ENCODE measurements around the gene CCDC142. TPM values are rescaled to one million over a fixed set of nuclear protein-coding genes. Genes with fewer than 3 reads are reported as not detected.

Gene CCDC142
- polyA plus RNA-seq, 3 donors = 10.2 to 18.6 (median 17.1) TPM

DNA sequence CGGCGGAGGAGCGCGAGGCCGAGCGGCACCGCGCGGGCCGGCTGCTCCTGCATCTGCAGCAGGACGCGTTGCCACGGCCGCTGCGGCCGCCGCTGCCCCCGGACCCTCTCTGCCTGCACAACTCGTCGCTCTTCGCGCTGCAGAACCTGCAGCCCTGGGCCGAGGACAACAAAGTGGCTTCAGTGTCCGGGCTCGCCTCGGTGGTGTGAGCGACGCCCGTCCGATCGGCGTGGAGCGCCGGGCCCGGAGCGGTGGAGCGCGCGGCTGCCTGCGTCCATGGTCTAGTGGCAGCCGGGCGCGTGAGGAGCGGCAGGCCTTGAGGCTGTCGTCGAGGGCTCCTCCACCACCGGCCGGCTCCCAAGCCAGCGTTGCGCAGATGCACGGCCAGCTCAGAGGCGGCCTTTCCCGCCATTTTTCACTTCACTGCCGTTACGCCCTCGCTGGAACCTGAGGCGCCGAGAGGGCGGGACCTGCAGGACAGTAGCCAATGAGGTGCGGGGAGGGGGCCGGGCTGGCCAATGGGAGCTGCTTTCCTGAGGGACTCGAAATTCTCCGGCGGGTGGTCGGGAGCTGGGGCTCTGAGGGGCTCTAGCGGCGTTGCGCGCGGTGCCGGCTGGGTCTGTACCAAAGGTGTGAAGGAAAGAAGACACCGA is 33.3 kb upstream of the CCDC142 start:
- no peak for DNase-seq

DNA sequence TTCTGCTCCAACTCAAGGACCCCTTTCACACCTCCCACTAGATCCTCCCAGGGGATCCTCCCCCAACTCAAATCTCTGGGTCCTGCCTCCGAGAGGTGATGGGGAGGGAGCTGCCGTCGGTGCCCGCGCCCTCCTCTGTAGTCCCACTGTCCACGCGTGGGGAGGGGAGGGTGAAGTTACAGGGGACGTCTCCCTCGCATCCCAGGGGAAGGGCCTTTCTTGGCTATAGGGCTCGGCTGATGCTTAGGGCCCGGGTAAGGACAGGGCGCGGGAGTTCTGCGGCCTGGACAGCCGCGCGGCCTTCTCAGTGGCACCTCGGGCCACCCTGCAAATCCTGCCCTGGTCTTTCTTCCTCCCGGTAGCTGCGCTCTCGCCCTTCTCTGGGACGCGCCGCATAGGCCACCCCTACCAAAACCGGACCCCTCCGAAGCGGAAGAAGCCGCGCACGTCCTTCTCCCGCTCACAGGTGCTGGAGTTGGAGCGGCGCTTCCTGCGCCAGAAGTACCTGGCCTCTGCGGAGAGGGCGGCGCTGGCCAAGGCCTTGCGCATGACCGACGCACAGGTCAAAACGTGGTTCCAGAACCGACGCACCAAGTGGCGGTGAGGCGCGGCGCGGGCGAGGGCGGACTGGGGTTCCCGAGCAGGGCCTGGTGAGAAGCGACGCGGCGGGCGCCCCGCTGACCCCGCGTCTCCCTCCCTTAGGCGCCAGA is 32.6 kb upstream of the CCDC142 start:
- no peak for DNase-seq

DNA sequence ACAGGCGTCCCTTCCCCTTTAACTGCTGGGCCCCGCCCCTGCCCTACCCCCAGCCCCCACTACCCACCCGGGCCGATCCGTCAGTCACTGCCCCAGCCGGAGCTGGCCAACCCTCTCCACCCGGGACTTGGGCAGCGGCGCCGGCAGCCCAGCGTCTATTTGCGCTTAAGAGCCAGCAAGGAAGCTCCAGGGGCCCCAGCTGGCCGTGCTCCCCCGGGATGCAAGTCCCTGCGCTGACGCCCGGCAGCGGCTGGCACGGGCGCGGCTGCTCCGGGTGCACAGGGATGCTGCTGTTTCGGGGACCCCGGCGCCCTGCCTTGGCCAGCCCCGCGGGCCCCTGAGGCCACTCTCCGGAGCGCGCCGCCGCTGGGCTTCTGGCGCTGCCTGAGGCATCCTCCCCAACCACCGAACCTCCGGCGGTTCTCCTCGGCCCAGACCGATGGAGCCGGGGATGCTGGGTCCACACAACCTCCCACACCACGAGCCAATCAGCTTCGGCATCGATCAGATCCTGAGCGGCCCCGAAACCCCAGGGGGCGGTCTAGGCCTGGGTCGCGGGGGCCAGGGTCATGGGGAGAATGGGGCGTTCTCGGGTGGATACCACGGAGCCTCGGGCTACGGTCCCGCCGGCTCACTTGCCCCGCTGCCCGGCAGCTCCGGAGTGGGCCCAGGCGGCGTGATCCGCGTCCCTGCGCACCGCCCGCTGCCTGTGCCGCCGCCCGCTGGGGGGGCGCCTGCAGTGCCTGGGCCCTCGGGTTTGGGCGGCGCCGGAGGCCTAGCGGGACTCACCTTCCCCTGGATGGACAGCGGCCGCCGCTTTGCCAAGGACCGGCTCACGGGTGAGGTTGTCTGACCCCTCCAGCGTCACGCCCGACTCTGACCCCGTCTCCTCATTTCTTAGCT is 31.8 kb upstream of the CCDC142 start, which contains the start of gene TLX2:
Gene TLX2, plus strand, starts transcription at position 83 of the 903 bp plus-strand sequence. Its CDS starts 357 bp downstream, at position 440.
- no peak for DNase-seq

DNA sequence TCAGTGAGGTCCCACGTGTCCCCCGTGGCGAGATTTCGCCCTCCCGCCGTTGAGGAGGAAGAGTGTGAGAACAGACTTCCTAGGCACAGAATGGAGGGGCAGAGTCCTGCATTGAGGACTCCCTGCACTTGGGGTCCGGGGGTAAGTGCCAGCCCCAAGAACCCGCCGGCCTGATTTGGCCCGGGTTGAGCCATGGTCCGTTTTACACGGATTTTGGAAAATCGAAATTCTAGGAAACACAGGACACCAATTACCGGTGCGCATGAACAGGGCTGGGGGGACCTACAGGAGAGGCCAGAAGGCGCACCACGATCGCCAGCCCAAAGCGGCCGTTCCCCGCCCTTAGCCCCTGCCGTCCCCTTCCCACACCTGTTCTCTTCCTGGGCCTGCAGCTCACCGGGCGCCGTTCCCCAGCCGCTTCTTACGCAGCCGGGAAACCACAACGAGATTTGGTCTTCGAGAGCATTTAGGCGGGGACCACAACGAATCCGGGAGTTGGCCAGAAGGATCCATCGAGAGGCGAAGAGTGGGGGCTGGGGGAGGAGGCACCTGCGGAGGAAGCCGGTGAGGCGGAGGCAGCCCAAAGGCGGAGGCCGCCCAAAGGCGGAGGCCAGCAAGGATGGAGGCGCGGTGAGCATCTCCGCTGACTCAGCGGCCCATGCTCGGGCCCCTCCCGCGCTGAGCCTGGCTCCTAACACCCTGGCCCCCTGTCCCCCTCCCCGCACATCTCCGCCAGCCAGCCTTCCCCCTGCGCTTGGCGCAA is 31.0 kb upstream of the CCDC142 start:
- DNase-seq = no peak

DNA sequence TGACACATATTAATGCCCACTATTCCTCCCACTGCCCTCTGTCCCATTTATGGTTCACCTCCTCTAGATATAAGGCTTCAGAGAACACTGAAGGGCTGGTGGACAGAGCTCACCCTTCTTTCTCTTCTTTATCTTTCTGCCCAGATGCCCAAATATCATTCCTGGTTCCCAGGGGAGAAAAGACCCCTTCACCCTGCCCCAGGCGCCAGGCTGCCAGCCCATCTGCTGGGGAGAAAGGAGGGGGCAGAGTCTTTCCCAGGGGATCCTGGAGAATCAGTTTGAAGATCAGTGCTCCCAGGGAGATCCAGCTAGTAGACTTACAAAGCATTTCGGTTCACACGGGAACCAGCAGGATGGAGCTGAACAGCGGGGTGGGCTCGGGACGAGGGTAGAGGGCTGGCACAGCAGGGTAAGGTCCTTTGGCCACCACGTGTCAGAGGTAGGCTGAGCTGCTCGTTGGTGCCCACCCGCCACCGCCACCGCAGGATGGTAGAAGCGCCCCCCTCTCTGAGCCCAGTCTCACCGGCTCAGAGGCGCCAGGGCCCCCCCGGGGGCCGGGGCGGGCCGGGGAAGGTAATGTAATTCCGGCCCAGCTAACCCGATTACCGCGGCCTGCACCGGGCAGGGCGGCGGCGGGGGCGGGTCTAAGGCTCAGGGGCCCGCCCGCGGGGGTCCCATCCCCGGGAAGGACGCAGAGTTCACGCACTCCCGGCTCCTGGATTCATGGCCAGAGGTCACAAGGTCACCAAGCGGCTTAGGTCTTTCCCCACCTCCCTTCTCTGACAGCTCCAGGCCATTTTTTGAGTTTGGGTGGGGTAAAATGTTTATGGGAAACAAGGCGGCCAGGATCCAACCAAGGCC is 30.2 kb upstream of the CCDC142 start:
- no peak for DNase-seq

DNA sequence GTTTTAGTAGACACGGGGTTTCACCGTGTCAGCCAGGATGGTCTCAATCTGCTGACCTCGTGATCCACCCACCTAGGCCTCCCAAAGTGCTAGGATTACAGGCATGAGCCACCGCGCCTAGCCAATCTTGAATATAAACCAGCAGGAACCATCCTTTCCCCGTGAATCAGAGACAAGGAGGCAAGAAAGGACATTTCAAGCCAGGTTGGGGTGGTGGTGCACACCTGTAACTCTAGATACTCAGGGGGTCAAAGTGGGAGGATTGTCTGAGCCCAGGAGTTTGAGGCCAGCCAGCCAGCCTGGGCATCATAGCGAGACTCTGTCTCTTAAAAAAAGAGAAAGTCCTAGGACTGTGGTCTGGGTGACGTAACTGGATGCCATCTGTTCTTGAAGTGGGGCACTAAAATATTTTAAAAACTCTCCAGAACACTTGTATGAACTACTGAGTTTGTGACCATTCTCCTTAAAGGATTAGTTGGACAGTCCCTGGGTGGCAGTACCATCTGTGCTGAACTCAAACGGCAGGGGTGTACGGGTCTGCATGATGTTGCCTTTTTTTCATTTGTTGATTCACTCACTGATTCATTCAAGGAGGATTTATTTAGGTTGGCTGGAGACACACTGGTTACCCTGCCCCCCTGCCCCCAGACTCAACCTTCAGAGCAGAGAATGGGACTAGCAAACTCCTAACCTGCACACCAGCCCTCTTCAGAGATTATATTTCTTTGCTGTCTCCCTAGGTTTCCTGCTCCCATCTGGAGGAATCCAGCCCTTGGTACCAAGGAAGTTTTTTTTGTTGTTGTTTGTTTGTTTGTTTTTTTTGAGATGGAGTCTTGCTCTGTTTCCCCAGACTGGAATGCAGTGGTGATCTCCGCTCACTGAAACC is 28.5 kb upstream of the CCDC142 start:
- DNase-seq = no peak

DNA sequence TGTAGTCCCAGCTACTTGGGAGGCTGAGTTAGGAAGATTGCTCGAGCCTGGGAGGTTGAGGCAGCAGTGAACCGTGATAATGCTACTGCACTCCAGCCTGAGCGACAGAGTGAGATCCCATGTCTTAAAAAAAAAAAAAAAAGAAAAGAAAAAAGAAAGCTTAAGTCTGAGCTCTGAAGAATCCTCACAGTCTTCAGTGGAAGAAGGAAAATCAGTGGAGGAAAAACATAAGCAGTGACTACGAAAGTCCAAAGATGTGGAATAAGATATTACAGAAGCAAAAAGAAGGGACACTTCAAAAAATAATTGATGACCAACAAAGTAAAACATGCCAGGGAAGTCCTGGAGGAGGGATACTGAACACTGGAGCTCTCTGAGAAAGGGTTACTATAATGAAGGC is 27.5 kb upstream of the CCDC142 start:
- no peak for DNase-seq

DNA sequence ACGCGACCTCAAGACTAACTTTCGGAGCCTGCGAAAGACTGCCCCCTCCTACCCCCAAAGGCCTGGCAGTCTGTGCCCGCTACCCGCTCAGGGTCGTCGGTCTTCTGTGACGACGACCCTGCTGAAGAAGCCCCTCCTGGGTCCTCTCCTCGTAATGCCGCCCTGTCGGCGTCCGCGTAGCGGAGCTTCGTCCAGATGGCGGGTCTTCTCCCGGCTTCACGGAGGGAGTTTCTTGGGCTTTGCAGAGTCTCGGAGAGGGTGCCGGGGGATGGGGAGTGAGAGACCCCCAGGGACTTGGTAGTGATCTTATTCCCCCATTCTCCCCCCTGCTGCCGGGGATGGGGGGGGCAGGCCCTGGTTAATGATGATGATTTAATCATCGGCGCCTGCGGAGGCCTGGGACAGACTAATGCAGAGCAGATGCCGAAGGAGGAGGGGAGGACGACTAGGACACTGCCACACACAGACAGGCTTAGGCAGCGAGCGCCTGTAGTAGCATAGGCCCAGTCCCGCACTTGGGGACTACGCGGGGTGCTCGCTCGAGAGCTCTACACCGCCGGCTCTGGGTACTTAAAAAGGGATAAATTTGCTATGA is 25.2 kb upstream of the CCDC142 start:
- no peak for DNase-seq

DNA sequence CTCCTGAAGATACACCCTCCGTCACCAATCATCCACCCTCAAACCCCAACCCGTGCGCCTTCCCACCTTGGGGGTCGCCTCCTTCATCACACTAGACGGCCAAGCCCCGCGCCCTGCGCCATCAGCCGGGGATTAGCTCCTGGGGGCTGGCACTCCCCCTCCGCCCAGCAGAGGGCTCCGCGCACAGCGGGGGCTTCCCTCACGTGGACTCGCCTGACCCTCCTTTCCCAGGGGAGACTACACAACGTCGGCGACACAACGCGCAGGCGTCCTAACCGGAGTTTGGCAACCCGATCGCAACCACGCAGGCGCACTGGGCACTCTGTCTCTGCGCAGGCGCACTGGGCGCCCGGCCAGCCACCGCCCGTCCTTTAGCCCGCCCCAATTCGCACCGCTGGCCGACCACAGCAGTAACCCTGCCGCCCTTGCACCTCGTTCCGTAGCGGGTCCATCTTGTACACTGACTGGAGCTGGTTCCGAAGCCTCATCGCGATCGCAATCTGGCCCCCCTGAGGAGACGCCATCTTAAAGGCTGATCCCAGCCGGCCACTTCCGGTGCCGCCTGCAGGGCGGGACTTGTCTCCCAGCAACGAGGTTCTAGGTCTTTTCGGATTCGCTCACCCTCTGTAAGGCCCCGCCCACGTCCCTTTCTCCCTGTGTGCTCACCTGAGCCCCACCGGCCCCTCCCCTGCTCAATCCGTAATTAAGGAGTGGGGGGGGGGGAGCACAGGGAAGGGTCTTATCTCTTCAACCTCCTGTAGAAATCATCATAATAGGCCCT is 24.5 kb upstream of the CCDC142 start, which contains the start of gene PCGF1:
Gene PCGF1, minus strand, starts transcription at position 551 of the 781 bp plus-strand sequence. Its CDS starts 27 bp downstream, at position 524.
- DNase-seq = peak; percentile 99

DNA sequence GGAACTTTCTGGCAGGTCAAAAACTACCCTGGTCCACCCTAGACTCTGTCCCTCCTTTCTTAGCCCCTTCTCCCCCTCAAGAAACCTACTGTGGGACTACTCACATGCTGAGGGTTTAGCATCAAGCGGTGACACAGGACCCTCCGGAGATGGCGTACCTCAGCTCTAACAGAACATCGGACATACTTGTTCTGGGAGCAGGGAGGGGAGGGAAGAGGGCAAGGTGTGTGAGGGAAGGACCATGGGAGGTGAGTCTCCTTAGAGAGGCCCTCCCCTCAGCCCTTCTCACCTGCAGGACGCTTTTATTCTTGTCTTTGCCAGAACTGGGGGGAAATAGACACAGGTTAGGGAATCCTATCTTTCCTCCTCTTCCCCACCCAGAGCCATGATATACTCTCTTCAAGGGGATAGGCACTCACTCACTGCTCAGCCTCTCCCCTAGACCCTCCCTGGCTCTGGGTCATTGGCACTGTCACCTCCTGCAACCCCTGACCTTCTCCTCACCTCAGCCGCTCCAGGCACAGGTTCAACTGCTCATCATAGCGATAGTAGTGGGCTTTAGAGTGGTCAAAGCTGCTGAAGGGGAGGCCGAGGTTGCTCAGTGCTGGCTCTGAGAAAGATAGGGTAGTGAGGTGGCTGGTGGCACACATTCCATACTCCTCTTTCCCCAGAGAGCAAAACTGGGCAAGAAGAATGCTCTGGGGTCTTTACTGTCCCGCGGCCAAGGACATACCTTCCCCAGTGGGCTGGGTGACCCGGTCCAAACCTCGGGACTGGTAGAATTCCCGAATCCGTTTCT is 22.8 kb upstream of the CCDC142 start:
- DNase-seq = no peak

DNA sequence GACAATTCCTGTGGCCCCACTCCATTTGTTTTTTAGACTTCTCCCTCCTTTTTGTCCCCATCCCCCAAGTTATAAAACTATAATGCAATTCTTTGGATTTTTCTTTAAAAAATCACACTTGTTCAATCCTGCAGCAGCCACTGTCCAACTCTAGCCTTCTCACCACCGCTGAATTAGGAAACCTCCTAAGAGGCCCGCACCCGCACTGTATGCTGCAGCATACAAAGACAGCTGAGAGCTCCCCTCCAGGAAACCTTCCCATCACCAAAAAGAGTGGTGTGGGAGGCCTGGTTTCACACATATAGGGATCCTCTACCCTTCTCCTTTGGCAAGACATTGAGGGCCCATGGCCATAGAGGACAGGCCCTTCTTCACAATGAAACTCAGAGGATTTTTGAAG is 21.8 kb upstream of the CCDC142 start:
- no peak for DNase-seq

DNA sequence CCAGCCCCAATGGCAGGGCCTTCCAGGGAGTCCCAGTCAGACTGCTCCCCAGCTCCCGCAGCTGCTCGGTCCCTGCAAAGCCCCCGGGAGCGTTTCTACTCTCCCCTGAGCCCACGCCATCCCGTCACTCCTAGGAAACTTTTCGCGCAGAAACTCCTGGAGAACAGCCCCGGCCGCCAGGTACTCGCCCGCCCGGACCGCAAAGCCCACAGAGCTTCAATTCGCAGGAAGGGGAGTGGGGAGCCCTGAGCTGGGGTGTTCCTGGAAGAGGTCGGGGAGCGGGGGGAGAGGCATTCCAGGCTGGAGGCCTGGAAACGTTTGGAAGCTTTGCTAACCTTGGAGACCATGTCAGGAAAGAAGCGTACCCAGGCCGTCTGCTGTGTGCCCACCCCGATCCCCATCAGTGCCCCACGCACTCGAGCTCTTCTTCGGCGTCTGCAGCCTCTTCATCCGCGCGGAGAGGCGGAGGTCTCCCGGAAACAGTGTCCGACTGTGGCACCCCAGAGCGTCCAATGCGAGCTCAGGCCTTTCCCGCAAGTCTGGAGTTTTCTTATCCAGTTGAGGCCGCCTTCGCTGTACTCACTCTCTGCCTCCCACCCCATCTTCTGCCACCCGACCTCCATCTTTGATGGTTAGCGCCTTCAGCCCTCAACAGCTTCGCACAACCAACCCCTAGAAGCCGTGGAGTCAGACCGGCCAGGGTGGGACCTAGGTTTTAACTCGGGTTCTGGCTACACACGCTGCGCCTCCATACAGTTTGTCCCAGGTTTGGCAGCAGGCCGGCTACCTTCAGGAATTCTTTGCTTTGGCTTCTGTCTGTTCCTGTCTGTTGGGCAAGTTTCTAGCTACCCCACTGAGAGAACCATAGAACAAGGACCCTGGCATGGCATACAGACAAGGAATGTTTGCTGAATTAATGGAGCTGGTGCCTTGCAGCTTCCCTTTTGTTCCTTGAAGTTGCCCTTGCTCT is 21.0 kb upstream of the CCDC142 start:
- no peak for DNase-seq

DNA sequence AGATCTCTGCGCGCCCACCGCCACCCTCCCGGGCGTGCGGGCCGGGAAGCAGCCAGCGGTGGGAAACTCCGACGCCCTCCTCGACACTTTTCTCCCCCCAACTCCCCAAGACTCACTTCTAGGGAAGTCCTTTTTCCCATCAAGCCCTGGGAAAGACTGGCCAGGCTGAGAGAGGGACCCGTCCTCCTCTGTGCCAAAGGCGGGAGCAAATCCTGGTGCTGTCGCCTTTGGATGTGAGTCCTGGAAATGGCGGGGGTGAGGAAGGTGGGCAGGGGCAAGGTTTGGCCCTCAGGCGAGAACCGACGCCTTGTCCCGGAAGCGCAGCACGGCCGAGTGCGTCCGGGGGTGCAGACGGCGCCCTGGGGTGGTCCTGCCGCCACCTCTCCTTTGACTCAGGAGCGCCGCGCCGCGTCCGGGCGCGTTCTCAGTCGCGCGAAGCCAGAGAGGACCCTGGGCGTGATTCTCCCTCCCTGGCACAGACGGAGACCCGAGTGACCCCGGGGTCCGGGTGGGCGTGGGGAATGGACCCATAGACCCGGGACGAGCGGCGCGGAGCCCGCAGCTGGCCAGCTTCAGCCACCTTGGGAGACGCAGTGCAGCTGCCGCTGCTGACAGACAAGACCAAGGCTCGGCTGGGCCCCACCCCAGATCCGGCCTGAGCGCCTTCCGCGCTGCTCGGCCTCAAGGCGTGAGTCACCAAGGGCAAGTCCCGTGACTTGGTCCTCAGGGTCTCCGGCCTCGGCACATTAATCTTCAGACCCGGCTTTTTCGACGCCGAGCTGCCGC is 20.1 kb upstream of the CCDC142 start:
- DNase-seq = no peak

DNA sequence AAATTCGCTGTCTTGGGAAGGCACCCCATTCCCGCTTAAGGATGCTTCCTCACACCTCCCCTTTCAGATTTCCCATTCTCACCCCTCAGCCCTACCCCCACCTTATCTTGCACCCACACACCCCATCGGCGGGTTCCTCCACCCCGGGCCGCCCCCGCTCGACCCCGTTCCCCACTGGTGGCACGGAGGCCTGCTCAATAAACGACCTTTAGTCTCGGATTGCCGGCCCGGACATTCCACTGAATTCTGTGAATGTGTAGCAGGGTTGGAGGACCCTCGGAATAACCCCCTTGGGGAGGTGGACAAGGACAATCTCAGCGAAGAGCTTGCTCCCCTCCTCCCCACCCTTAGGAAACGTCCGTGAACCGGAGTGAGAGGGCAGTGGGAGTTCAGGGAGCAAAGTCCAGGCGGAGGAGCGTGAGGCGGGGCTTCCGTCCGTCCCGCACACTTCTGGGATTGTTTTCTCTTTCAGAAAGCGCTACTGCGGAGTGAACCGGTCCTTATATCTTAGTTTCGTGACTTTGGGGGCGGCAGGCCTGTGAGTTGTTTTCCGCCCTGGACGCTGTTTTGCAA is 19.4 kb upstream of the CCDC142 start:
- no peak for DNase-seq

Data from renal pelvis (tissue), 4 donors.